ENCODE measurements around the gene CFAP100.

Gene CFAP100

GRCh38 chr3:126476166-126477060, 81.7 kb downstream of the CFAP100 start:
- no peak for DNase-seq (ENCODE audit: low read depth in 2 of 2, low spot score in 1 of 2)

DNA sequence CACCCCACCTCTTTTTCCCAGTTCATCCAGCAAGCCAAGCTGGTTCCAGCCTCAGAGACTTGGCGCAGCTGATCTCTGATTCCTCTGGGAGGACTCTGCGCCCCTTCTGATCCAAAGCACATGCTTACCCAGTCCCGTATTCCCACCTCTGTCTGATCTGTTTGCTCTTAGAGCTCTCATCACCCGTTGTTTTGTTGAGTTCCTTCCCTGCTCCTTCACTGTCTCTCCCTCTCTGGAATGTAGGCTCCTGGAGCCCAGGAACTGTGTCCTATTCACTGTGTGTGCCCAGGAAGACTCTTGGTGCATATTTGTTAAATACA, 82.3 kb downstream of the CFAP100 start:
- no peak for DNase-seq (ENCODE audit: low read depth in 2 of 2, low spot score in 1 of 2)

GRCh38 chr3:126478581-126479310, 84.0 kb downstream of the CFAP100 start:
- DNase-seq (ENCODE audit: low read depth in 2 of 2, low spot score in 1 of 2), result no peak

DNA sequence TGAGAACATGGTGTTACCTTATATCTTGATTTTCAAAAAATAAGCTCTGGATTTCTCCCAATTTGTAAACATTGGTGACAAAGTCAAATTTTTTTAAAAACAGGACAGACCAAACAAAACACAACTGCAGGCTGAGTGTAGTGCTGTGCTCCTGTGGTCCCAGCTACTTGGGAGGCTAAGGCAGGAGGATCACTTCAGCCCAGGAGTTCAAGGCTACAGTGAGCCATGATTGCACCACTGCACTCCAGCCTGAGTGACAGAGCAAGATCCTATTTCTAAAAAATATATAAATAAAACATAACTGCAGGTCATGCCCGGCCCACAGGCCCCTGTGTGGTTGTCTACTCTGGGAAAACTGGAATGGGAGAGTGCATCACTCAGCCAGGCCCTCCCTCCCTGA, 84.9 kb downstream of the CFAP100 start:
- no peak for DNase-seq (ENCODE audit: low read depth in 2 of 2, low spot score in 1 of 2)

- no peak for DNase-seq (ENCODE audit: low read depth in 2 of 2, low spot score in 1 of 2)
Observed at GRCh38 chr3:126480206-126480605, 85.5 kb downstream of the CFAP100 start.

GRCh38 chr3:126480861-126481260, 86.2 kb downstream of the CFAP100 start:
- DNase-seq (ENCODE audit: low read depth in 2 of 2, low spot score in 1 of 2), result no peak

- no peak for DNase-seq (ENCODE audit: low read depth in 2 of 2, low spot score in 1 of 2)
Observed at GRCh38 chr3:126481808-126482502, 87.2 kb downstream of the CFAP100 start.

GRCh38 chr3:126482503-126483255, 88.0 kb downstream of the CFAP100 start:
- no peak for DNase-seq (ENCODE audit: low read depth in 2 of 2, low spot score in 1 of 2)

DNA sequence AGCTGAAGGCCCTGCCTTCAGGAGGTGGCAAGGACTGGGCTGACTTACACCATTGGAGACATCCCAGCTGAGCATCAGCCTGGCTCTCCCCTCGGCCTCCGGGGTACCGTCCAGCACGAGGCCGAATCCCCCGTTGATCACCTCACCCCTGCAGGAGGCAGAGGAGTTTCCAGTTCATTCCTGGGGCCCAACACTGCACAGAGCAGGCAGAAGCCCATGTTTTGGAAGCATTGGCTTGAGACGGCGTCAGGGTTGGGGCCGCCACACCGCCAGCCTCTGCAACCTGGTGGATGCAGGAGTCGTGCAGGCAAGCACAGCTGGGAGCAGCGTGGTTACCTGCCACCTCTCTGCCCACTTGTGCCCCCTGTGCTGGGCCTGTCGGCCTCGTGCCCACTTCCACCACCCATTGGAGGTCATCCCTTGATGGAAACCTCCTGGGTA, 88.6 kb downstream of the CFAP100 start:
- DNase-seq (ENCODE audit: low read depth in 2 of 2, low spot score in 1 of 2), result no peak

- no peak for DNase-seq (ENCODE audit: low read depth in 2 of 2, low spot score in 1 of 2)
Observed at GRCh38 chr3:126484148-126484547, 89.4 kb downstream of the CFAP100 start.

- DNase-seq (ENCODE audit: low read depth in 2 of 2, low spot score in 1 of 2), result no peak
Observed at GRCh38 chr3:126484662-126485061, 90.0 kb downstream of the CFAP100 start.

DNA sequence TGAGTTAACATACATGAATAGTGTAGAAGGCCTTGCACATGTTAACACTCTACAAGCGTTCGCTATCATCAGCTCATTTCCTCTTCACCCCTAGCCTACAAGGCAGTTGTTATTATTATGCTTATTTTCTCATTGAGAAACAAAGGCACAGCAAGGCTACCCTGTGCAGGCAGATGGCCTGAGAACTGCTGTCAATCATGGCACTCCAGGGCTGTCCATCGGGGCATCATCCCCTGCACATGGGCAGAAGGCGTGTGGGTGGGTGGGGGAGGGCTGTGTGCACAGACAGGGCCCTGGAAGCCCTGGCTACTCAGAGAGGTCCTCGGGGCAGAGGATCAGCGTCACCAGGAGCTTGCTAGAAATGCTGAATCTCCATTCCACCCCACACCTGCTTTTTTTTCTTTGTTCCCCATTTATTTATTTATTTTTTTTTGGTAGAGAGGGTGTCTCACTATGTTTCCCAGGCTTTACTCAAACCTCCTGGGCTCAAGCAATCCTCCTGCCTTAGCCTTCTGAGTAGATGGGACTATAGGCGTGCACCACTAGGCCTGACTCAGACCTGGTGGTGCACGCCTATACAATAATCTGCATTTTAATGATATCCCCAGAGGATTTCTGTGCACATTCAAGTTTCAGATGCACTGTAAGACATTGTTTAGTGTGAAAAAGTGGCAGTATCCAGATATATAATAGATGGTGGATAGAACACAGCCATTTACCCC, 90.6 kb downstream of the CFAP100 start:
- DNase-seq (ENCODE audit: low read depth in 2 of 2, low spot score in 1 of 2), result no peak

DNA sequence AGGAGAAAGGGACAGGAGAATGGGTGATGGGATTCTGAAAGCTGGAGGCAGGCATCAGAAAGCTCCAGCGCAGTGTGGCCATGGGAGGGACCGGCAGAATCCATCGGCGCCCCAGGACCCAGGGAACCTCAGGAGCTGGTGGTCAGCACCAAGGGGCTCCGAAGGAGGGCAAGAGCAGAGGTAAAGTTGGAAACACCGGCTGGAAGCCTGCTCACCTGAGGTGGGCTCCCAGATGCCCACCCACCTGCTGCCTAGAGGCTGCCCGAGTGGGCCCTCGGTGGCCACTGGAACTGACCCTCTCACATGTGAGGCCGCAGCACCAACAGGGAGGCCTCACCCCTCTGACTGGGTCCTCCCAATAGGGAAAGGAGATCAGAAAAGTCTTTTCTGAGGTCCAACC, 91.2 kb downstream of the CFAP100 start:
- no peak for DNase-seq (ENCODE audit: low read depth in 2 of 2, low spot score in 1 of 2)
